ENCODE results near the gene ST6GALNAC2. TPM values are rescaled to one million over a fixed set of nuclear protein-coding genes. Genes with fewer than 3 reads are reported as not detected.

ST6GALNAC2 gene
- total RNA-seq, 4 donors from 2014 or later = 8.7 to 17.8 (median 13.3) TPM

GRCh38 chr17:76553178-76553908 lies 32.3 kb downstream of the ST6GALNAC2 start:
- Histone ChIP-seq H3K27me3 (no peaks in the 10 kb centered on the region), H3K9me3 (no peaks in the 10 kb centered on the region), H3K27ac (replicated peaks in 1 of 4) (peak overlapping the region in 1 of 4 donors; percentile 29), H3K36me3 (no peaks in the 10 kb centered on the region), H3K4me1 (peaks cover 13 to 28% (median 16%) of the 10 kb centered on the region in 4 donors), H3K4me3 (no peak overlapping the region)
- DNase-seq (ENCODE audit: extremely low spot score) = no peak
- intact Hi-C loops (cut with DNase I) = loop anchor here (10.0 kb wide), 1 partner anchor 161 kb away; the partner anchor contains the start of gene MXRA7
- 85% methylated on average over 8 of the region's 8 CpGs for WGBS
- TF ChIP-seq POLR2A (IDR thresholded peaks at IDR 0.05; ENCODE audit: low read depth) (no peak), POLR2AphosphoS5 (IDR thresholded peaks at IDR 0.05) (no peak), EP300 (IDR thresholded peaks at IDR 0.05) (no peak)
- TF ChIP-seq, protein P1, sequence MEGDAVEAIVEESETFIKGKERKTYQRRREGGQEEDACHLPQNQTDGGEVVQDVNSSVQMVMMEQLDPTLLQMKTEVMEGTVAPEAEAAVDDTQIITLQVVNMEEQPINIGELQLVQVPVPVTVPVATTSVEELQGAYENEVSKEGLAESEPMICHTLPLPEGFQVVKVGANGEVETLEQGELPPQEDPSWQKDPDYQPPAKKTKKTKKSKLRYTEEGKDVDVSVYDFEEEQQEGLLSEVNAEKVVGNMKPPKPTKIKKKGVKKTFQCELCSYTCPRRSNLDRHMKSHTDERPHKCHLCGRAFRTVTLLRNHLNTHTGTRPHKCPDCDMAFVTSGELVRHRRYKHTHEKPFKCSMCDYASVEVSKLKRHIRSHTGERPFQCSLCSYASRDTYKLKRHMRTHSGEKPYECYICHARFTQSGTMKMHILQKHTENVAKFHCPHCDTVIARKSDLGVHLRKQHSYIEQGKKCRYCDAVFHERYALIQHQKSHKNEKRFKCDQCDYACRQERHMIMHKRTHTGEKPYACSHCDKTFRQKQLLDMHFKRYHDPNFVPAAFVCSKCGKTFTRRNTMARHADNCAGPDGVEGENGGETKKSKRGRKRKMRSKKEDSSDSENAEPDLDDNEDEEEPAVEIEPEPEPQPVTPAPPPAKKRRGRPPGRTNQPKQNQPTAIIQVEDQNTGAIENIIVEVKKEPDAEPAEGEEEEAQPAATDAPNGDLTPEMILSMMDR (IDR thresholded peaks at IDR 0.05) = no peak

DNA sequence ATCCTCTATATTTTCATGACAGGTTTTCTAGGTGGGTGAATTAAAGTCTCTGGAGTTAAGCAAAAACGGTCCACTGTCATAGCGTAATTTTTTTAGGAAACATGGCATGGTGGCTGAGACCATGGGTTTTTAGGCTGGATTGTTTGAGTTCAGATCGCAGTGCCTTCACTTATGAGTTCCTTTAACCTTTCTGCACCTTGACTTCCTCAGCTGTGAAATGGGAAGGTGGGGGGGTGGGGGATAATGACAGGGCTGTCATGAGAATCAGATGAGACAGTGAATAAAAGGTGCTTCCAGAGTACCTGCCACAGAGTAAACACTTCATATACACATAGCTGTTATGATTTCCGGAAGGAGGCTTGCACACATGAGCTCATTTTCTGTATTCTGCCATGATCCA lies 34.0 kb downstream of the ST6GALNAC2 start:
- 76% methylated on average over 4 of the region's 4 CpGs for WGBS
- intact Hi-C loops (cut with DNase I) = loop anchor here (10.0 kb wide), 1 partner anchor 163 kb away; the partner anchor contains the start of gene MXRA7

DNA sequence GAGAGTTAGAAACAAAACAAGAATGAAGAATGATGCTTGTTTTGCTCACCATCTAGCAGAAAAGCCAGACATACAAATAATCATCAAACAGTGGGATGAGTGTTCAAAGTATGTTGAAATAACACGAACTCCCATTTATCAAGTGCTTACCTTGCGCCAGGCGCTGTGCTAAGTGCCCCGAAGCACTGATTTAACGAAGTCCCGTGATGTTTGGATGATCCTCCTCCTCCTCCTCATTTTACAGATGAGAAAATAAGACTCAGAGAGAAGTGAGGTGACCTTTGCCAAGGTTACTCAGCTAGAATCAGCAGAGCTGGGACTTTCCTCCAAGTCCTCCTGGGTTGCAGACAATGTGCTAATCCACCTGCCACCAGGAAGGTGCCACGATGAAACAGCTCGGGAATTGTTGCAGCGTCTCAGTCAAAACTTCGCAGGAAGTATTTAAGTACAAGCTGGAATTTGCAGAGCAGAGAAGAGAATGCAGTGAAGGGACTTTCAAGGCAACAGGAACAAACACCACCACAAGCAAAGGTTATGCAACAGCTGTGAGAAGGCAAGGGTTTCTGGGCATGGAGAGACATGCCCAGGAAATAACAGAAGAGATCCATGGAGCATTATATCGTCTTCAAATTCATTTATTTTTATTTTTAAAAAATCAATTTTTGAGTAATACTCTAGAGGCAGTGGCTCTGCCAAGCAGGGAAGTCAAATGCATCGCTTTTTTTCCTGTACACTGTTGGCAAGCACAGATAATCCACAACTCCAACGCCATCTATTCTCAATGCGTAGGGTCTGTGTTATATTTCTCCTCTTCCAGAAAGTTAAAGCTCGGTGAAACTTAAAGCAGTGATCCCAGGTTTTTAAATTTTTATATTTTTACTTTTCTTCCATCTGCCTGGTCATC lies 34.7 kb downstream of the ST6GALNAC2 start:
- TF ChIP-seq POLR2A (IDR thresholded peaks at IDR 0.05; ENCODE audit: low read depth) (no peak), POLR2AphosphoS5 (IDR thresholded peaks at IDR 0.05) (no peak), EP300 (IDR thresholded peaks at IDR 0.05) (no peak)
- TF ChIP-seq, protein P1 (IDR thresholded peaks at IDR 0.05) = no peak
- H3K4me1 ChIP-seq = peaks cover 14 to 31% (median 15%) of the 10 kb centered on the region in 4 donors
- H3K9me3 ChIP-seq = no peaks in the 10 kb centered on the region
- intact Hi-C loops (cut with DNase I) = loop anchor here (10.0 kb wide), 1 partner anchor 164 kb away; the partner anchor contains the start of gene MXRA7
- no peaks in the 10 kb centered on the region for H3K27me3 ChIP-seq
- H3K36me3 ChIP-seq = peaks cover 0 to 2% (median 0%) of the 10 kb centered on the region in 4 donors
- no peak for DNase-seq (ENCODE audit: extremely low spot score)
- no peak overlapping the region for H3K4me3 ChIP-seq
- no peak overlapping the region for H3K27ac ChIP-seq (replicated peaks in 1 of 4)
- 60% methylated on average over 15 of the region's 15 CpGs for WGBS

More for the DNA sequence above, 34.0 kb downstream of the ST6GALNAC2 start:
- H3K9me3 ChIP-seq = no peaks in the 10 kb centered on the region
- no peak overlapping the region for H3K4me3 ChIP-seq
- peaks cover 11 to 27% (median 14%) of the 10 kb centered on the region in 4 donors for H3K4me1 ChIP-seq
- no peak for TF ChIP-seq EP300 (IDR thresholded peaks at IDR 0.05)
- TF ChIP-seq, protein P1 (IDR thresholded peaks at IDR 0.05) = no peak
- TF ChIP-seq POLR2A (IDR thresholded peaks at IDR 0.05; ENCODE audit: low read depth) = no peak
- TF ChIP-seq POLR2AphosphoS5 (IDR thresholded peaks at IDR 0.05) = no peak
- H3K27me3 ChIP-seq = no peaks in the 10 kb centered on the region
- no peak overlapping the region for H3K27ac ChIP-seq (replicated peaks in 1 of 4)
- H3K36me3 ChIP-seq = no peaks in the 10 kb centered on the region
- DNase-seq (ENCODE audit: extremely low spot score) = no peak

DNA sequence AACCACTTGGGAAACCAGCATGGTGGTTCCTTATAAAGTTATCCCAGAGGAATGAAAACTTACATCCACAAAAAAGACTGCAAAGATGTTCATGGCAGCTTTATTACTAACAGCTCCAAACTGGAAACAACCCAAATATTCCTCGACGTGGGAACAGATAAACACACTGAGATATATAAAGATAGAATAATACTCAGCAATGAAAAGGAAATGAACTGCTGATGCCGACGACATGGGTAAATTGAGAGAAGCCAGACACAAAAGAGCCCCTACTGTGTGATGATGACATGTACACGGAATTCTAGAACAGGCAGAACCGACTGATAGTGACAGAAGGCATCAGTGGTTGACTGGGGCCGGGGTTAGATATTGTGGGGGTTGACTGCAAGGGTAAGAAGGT lies 36.1 kb downstream of the ST6GALNAC2 start:
- Histone ChIP-seq H3K9me3 (no peaks in the 10 kb centered on the region), H3K4me3 (no peak overlapping the region), H3K36me3 (peaks cover 0 to 4% (median 0%) of the 10 kb centered on the region in 4 donors), H3K27ac (replicated peaks in 1 of 4) (no peak overlapping the region), H3K27me3 (no peaks in the 10 kb centered on the region), H3K4me1 (peaks cover 25 to 45% (median 28%) of the 10 kb centered on the region in 4 donors)
- no peak for TF ChIP-seq POLR2A (IDR thresholded peaks at IDR 0.05; ENCODE audit: low read depth)
- TF ChIP-seq, protein P1 (IDR thresholded peaks at IDR 0.05) = no peak
- TF ChIP-seq POLR2AphosphoS5 (IDR thresholded peaks at IDR 0.05) = no peak
- no peak for TF ChIP-seq EP300 (IDR thresholded peaks at IDR 0.05)
- 77% methylated on average over 7 of the region's 7 CpGs for WGBS
- intact Hi-C loops (cut with DNase I) = no loop called here
- no peak for DNase-seq (ENCODE audit: extremely low spot score)

All from esophagus muscularis mucosa (tissue), 4 donors.